ENCODE results near the gene PWP1. TPM values are rescaled to one million over a fixed set of nuclear protein-coding genes. Genes with fewer than 3 reads are reported as not detected.

Gene PWP1
- total RNA-seq, 1 donor from 2014 or later = 78.1 TPM

DNA sequence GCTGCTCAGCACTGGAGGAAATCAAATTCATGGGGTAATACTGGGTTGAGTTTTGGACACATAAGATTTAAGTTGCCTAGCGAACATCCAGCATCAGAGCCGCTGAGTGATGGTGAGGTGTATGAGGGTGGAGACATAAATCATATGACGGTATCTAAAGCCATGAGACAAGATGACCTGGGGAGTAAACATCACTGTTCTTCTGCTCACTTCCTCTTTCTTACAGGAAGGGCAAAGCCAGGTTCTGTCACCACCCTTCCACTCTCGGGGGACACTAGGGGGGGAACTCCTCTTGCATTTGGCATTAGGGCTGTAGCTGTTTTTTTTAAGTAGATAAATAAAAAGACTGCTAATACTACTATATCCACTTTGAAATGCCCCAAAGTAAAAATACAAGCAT, 51.3 kb downstream of the PWP1 start:
- DNase-seq = no peak

DNA sequence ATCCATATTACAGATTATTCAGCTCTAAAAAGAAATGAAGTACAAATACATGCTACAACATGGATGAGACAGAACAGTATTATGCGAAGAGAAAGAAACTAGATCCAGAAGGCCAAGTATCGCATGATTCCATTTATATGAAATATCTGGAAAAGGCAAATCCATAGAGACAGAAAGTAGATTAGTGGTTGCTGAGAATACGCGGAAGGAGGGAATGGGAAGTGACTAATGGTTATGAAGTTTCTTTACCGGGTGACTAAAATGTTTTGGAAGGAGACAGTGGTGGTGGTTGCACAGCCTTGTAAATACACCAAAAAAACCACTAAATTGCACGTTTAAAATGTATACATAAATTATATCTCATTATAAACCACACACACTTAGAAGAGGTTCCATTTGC, 62.9 kb downstream of the PWP1 start:
- no peak for DNase-seq

DNA sequence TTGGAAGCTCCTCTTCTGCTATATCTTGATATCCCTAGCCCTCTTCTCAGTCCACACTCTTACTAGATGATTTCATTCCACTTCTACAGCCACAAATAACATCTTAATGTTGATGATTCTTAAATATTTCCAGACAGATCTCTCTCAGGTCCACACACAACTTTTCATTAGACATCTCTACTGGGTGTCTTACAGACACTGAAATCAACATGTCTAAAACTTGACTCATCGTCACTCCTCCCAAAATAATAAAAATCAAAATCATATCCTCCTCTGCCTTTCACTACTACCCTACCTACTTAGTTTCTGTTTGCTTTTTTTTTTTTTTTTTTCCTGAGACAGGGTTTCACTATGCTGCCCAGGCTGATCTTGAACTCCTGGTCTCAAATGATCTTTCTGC, 63.5 kb downstream of the PWP1 start:
- no peak for DNase-seq

DNA sequence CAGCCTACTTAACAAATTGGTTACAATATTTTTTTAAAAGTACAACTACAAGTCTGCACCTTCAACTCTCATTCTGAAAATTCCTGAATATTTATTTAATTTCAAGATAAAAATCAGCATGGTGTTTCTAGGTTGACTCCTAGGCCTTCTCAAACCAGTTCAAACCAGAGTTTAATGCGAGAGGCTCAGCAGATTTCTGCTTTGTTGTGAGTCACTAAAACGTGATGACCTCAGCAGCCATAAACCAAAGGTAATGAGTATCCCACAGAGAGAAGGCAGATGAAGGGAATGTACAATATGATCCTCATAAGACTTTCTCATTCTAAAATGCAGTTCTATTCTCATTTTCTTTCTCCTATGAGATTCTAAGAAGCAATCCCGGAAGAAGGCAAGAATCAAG, 73.8 kb downstream of the PWP1 start:
- DNase-seq = no peak

DNA sequence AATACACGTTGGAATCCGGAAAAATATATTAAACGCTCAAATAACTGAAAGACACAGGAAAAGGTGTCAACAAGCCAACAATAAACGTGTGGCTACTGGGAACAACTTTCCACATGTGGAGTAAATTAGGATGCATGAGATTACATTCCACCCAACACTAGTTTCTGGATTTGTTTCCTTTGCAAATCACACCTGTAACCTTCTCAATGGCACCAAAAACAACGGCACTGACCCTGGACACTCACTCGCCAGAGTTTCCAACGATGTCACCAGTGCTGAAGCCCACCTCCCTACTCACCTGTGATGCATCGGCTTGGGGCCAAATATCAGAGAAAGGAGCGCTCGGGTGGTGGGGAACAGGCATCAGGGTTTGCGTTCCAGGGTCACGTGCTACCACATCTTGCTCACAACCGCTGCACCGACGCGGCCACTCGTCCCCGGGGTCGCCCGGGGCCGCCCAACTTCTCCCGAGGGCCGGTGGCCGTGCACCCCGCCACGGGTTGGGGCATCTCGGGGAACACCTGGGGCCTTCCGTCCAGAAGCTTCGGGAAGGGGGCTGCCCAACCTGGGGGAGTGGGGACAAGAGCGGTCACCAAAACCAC, 74.7 kb downstream of the PWP1 start:
- DNase-seq = no peak

DNA sequence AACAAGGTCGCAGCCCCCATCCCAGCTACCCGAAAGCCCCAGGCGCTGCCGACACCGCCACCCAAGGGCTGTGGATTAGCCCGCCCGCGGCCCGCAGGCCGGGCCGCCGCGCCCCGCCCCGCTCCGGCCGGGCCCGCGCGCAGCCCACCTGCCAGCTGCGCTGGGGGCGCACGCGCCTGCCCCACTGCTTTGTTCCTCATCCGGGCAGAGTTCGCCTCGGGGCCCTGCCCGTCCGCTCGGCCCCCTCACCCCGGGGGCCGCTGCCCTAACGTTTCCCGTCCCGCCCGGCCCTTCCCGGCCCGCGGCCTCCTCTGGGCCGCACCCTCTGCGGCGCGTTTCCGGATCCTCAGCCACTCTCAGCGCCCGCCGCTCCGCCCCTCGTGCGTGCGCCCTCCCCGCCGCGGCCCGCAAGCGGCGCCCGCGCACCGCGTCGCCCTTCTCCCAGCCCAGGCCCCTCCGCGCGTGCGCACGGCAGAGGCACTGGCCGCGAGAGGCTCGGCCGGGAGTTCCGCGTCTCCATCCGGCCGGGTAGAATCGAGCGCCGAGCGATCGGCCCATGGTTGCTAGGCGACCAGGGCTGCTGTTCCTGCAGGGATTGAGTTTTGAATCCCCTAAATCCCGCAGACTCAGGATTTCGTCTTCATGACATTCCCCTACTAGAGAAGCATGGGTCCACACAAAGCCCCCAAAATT, 75.4 kb downstream of the PWP1 start, which contains the start of gene PRDM4:
Gene PRDM4, minus strand, starts transcription at position 329 of the 693 bp plus-strand sequence. CDS start 622 bp downstream, outside the sequence.
- DNase-seq = peak; percentile 90

DNA sequence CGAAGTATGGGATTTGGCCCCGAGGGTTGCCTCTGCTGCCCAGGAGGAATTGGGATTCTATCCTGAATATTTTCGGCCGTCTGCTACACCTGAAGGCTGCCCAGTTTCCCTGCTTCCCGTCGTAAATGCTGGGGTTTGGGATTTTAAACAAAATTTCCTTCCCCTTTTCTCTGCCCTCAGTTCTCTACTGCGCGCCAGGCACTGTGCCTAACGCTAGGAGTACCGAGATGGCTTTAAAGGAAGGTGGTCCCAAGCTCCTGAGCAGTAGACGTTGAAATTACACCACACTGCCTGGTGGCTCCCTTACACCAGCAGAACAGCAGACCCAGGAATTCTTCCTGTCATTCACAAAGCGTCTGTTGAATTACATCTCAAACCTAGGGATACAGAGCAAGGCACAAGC, 75.9 kb downstream of the PWP1 start:
- DNase-seq = no peak

Other genes starting within 250 kb of the PWP1 start
- gene PRDM4, start 75.3 kb downstream of the PWP1 start, total RNA-seq = 19.7 TPM
- gene ASCL4, start 88.9 kb downstream of the PWP1 start, total RNA-seq = not detected

Data from occipital lobe (tissue), 2 donors.